Panc1 (cell line): ENCODE data around the gene ACOXL. TPM values are rescaled to one million over a fixed set of nuclear protein-coding genes. Genes with fewer than 3 reads are reported as not detected.

Experiments used
- ATAC-seq: fragments of 200-7000 bp; cut with Tn5 transposase; 2 replicates; pipeline ENCODE4 v1.9.1; 2020; ENCODE audit warnings: mild to moderate bottlenecking, moderate library complexity
- BruUV-seq: library from RNA; stranded (reverse); fragments of 400-500 nt; replicated peaks from 2 replicates; lab custom pipeline; 2021; lab: Mats Ljungman, UMichigan
- CTCF ChIA-PET: fragments of 300-600 bp; sonication (Branson Sonifier 250); formaldehyde crosslinking; loops from one replicate; lab custom pipeline; 2022; ENCODE audit warnings: antibody characterized with exemption; lab: Charles Lee
- POLR2A ChIA-PET: fragments of 300-600 bp; sonication (Branson Sonifier 250); formaldehyde crosslinking; loops from one replicate; lab custom pipeline; 2022; ENCODE audit warnings: antibody characterized with exemption; lab: Charles Lee
- DNase-seq: peaks from one replicate; pipeline ENCODE4 v3.0.0-alpha.2; 2010; ENCODE audit warnings: low read depth, low spot score
- H3K27ac ChIP-seq: 2 replicates; pipeline ENCODE4 v1.5.1; 2011; ENCODE audit warnings: mild to moderate bottlenecking, low read length, inconsistent platforms
- H3K27me3 ChIP-seq: fragments of 200-500 bp; sonication (Bioruptor generic); 2 replicates; pipeline ENCODE4 v1.6.0; 2014; ENCODE audit warnings: low read length, inconsistent platforms; ENCODE audit not compliant: control insufficient read depth, insufficient read depth
- H3K36me3 ChIP-seq: fragments of 200-500 bp; sonication (Bioruptor generic); 2 replicates; pipeline ENCODE4 v1.5.1; 2014; ENCODE audit warnings: inconsistent platforms, mild to moderate bottlenecking, low read length, moderate library complexity; ENCODE audit not compliant: control insufficient read depth, insufficient read depth
- H3K4me1 ChIP-seq: 2 replicates; pipeline ENCODE4 v1.5.1; 2011; ENCODE audit warnings: inconsistent platforms, mild to moderate bottlenecking, low read length, moderate library complexity; ENCODE audit not compliant: control insufficient read depth, insufficient read depth
- H3K4me3 ChIP-seq, 2 experiments: 2 replicates each; pipeline ENCODE4 v1.5.1; 2011 to 2012; ENCODE audit warnings: low read depth in 2 of 2, low read length in 2 of 2, mild to moderate bottlenecking in 2 of 2, inconsistent platforms in 1 of 2, moderate library complexity in 1 of 2
- H3K9me3 ChIP-seq: fragments of 200-500 bp; sonication (Bioruptor generic); 2 replicates; pipeline ENCODE4 v1.5.1; 2014; ENCODE audit warnings: low read depth, mild to moderate bottlenecking, inconsistent platforms, low read length, moderate library complexity; ENCODE audit not compliant: control insufficient read depth, insufficient read depth
- POLR2AphosphoS5 ChIP-seq: IDR thresholded peaks from 2 replicates; pipeline ENCODE4 v1.6.1; 2012; ENCODE audit warnings: mild to moderate bottlenecking, low read depth, low read length, moderate library complexity
- SIN3A ChIP-seq: IDR thresholded peaks from 2 replicates; pipeline ENCODE4 v1.6.1; 2012; ENCODE audit warnings: low read depth, mild to moderate bottlenecking, low read length, moderate library complexity, borderline replicate concordance; ENCODE audit not compliant: insufficient read depth
- TCF7L2 ChIP-seq: IDR thresholded peaks from 2 replicates; pipeline ENCODE4 v1.6.1; 2011; ENCODE audit warnings: mild to moderate bottlenecking, low read depth, low read length, inconsistent platforms
- in situ Hi-C: cut with HindIII; loops from 2 replicates; pipeline ENCODE4 v1.10.0; 2016; ENCODE audit warnings: low sequenced_read_pairs, low pct_unique_long_range_greater_than_20kb
- intact Hi-C: fragments of 100-400 bp; cut with micrococcal nuclease; formaldehyde crosslinking; loops from one replicate; pipeline ENCODE4 v1.10.0; 2022; ENCODE audit not compliant: unreplicated experiment
- total RNA-seq: library from RNA; stranded (reverse); gene quantifications from one replicate; pipeline ENCODE4 v1.2.1, GENCODE V29; 2021; ENCODE audit not compliant: unreplicated experiment
- TF ChIP-seq, protein P1 (sequence below): fragments of 450-650 bp; IDR thresholded peaks from 2 replicates; pipeline ENCODE4 v1.5.1; 2017; ENCODE audit warnings: mild to moderate bottlenecking
- TF ChIP-seq, protein P2 (sequence below), 2 experiments: IDR thresholded peaks; 2 replicates each; pipeline ENCODE4 v1.6.1; 2011 to 2012; ENCODE audit warnings: low read depth in 2 of 2, control low read depth in 1 of 2, low read length in 1 of 2, mild to moderate bottlenecking in 1 of 2, moderate library complexity in 1 of 2; ENCODE audit not compliant: insufficient read depth in 1 of 2

Gene ACOXL
- total RNA-seq, 1 experiment from 2014 or later: 4.9 TPM

- TF ChIP-seq SIN3A: no peak
- TF ChIP-seq TCF7L2: no peak
- TF ChIP-seq, protein P1, sequence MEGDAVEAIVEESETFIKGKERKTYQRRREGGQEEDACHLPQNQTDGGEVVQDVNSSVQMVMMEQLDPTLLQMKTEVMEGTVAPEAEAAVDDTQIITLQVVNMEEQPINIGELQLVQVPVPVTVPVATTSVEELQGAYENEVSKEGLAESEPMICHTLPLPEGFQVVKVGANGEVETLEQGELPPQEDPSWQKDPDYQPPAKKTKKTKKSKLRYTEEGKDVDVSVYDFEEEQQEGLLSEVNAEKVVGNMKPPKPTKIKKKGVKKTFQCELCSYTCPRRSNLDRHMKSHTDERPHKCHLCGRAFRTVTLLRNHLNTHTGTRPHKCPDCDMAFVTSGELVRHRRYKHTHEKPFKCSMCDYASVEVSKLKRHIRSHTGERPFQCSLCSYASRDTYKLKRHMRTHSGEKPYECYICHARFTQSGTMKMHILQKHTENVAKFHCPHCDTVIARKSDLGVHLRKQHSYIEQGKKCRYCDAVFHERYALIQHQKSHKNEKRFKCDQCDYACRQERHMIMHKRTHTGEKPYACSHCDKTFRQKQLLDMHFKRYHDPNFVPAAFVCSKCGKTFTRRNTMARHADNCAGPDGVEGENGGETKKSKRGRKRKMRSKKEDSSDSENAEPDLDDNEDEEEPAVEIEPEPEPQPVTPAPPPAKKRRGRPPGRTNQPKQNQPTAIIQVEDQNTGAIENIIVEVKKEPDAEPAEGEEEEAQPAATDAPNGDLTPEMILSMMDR: no peak
- TF ChIP-seq POLR2AphosphoS5: no peak
- TF ChIP-seq, protein P2, sequence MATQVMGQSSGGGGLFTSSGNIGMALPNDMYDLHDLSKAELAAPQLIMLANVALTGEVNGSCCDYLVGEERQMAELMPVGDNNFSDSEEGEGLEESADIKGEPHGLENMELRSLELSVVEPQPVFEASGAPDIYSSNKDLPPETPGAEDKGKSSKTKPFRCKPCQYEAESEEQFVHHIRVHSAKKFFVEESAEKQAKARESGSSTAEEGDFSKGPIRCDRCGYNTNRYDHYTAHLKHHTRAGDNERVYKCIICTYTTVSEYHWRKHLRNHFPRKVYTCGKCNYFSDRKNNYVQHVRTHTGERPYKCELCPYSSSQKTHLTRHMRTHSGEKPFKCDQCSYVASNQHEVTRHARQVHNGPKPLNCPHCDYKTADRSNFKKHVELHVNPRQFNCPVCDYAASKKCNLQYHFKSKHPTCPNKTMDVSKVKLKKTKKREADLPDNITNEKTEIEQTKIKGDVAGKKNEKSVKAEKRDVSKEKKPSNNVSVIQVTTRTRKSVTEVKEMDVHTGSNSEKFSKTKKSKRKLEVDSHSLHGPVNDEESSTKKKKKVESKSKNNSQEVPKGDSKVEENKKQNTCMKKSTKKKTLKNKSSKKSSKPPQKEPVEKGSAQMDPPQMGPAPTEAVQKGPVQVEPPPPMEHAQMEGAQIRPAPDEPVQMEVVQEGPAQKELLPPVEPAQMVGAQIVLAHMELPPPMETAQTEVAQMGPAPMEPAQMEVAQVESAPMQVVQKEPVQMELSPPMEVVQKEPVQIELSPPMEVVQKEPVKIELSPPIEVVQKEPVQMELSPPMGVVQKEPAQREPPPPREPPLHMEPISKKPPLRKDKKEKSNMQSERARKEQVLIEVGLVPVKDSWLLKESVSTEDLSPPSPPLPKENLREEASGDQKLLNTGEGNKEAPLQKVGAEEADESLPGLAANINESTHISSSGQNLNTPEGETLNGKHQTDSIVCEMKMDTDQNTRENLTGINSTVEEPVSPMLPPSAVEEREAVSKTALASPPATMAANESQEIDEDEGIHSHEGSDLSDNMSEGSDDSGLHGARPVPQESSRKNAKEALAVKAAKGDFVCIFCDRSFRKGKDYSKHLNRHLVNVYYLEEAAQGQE (IDR thresholded peaks at IDR 0.05; ENCODE audit: insufficient read depth in 1 of 2, low read depth in 2 of 2, low read length in 1 of 2): no peak
- DNase-seq (no peak), ATAC-seq (no peak)
- Histone ChIP-seq H3K4me1 (no peaks in the 10 kb centered on the region), H3K4me3 (no peak overlapping the region), H3K36me3 (no peaks in the 10 kb centered on the region), H3K27ac (no peak overlapping the region), H3K9me3 (no peaks in the 10 kb centered on the region), H3K27me3 (peaks cover 20% of the 10 kb centered on the region; the same call in 1 of the 2 replicates)
- BruUV-seq: no TSS peak
- intact Hi-C loops: no loop called here
- in situ Hi-C loops: no loop called here
- CTCF ChIA-PET: no interaction called here
- POLR2A ChIA-PET: no interaction called here
Observed at GRCh38 chr2:110794951-110795350, 62.6 kb downstream of the ACOXL start.

- no peaks in the 10 kb centered on the region for H3K4me1 ChIP-seq
- intact Hi-C loops: no loop called here
Observed at GRCh38 chr2:110796716-110797301, 64.4 kb downstream of the ACOXL start.

More at GRCh38 chr2:110796716-110797301, 64.4 kb downstream of the ACOXL start:
- in situ Hi-C loops: no loop called here
- DNase-seq: no peak
- no peak for ATAC-seq
- H3K36me3 ChIP-seq: no peaks in the 10 kb centered on the region
- H3K4me3 ChIP-seq: no peak overlapping the region
- BruUV-seq: no TSS peak
- H3K27ac ChIP-seq: no peak overlapping the region
- ChIA-PET CTCF (no interaction called here), POLR2A (no interaction called here)
- H3K27me3 ChIP-seq: peaks cover 19% of the 10 kb centered on the region; the same call in 1 of the 2 replicates
- H3K9me3 ChIP-seq: no peaks in the 10 kb centered on the region
- TF ChIP-seq TCF7L2: no peak
- TF ChIP-seq POLR2AphosphoS5: no peak
- TF ChIP-seq, protein P1: no peak
